Measurements from ENCODE around the gene EXOC6.

The EXOC6 gene

GRCh38 chr10:93067443-93068365 is 219.4 kb downstream of the EXOC6 start:
- no peak for DNase-seq

GRCh38 chr10:93068411-93069244 is 220.3 kb downstream of the EXOC6 start:
- DNase-seq, result peak; percentile 45

- DNase-seq, result no peak
These were observed 220.9 kb downstream of the EXOC6 start for GRCh38 chr10:93069245-93069561.

GRCh38 chr10:93070378-93071176 is 222.3 kb downstream of the EXOC6 start:
- no peak for DNase-seq

- DNase-seq, result no peak
These were observed 222.8 kb downstream of the EXOC6 start for GRCh38 chr10:93071177-93071472.

GRCh38 chr10:93071674-93072224 is 223.4 kb downstream of the EXOC6 start:
- DNase-seq, result peak; percentile 86

- DNase-seq, result peak; percentile 84
These were observed 223.9 kb downstream of the EXOC6 start for GRCh38 chr10:93072225-93072712.

GRCh38 chr10:93072713-93073538 is 224.6 kb downstream of the EXOC6 start:
- peak; percentile 72 for DNase-seq

GRCh38 chr10:93073539-93074146 is 225.3 kb downstream of the EXOC6 start, which contains the start of gene CYP26A1:
Gene CYP26A1, plus strand, starts transcription at chr10:93073893. Its CDS starts 42 bp downstream, at chr10:93073935.
- peak; percentile 67 for DNase-seq

GRCh38 chr10:93074147-93074596 is 225.9 kb downstream of the EXOC6 start:
- DNase-seq, result peak; percentile 59

- DNase-seq, result peak; percentile 28
These were observed 226.5 kb downstream of the EXOC6 start for GRCh38 chr10:93074597-93075368.

- no peak for DNase-seq
These were observed 227.3 kb downstream of the EXOC6 start for GRCh38 chr10:93075369-93076221.

- no peak for DNase-seq
These were observed 228.6 kb downstream of the EXOC6 start for GRCh38 chr10:93076871-93077270.

- DNase-seq, result no peak
These were observed 229.6 kb downstream of the EXOC6 start for GRCh38 chr10:93077860-93078337.

- DNase-seq, result no peak
These were observed 231.5 kb downstream of the EXOC6 start for GRCh38 chr10:93079663-93080349.

GRCh38 chr10:93080350-93081046 is 232.2 kb downstream of the EXOC6 start:
- DNase-seq, result peak; percentile 69

- DNase-seq, result no peak
These were observed 233.0 kb downstream of the EXOC6 start for GRCh38 chr10:93081318-93081717.

GRCh38 chr10:93081834-93082233 is 233.5 kb downstream of the EXOC6 start:
- DNase-seq, result no peak
